Duodenal mucosa (tissue), 2 donors: ENCODE results near the gene TMEM161A.
A peak's percentile ranks its signal among the peaks of the same experiment; 100 is the strongest.

Source experiments
- H3K27ac ChIP-seq: one replicate; pipeline ENCODE4 v1.7.0; 2013; ENCODE audit warnings: low read depth, low read length
- H3K27me3 ChIP-seq, 2 donors: one replicate each; pipeline ENCODE4 v1.7.0; 2013; ENCODE audit warnings: low read length in 2 of 2, control low read depth in 1 of 2; ENCODE audit not compliant: insufficient read depth in 2 of 2, control insufficient read depth in 1 of 2
- H3K36me3 ChIP-seq, 2 donors: one replicate each; pipeline ENCODE4 v1.7.0; 2013; ENCODE audit warnings: low read length in 2 of 2, control low read depth in 1 of 2; ENCODE audit not compliant: insufficient read depth in 2 of 2, control insufficient read depth in 1 of 2
- H3K4me1 ChIP-seq, 2 donors: one replicate each; pipeline ENCODE4 v1.7.0; 2013; ENCODE audit warnings: low read length in 2 of 2, control low read depth in 1 of 2; ENCODE audit not compliant: insufficient read depth in 2 of 2, control insufficient read depth in 1 of 2
- H3K4me3 ChIP-seq, 2 donors: one replicate each; pipeline ENCODE4 v1.7.0; 2013; ENCODE audit warnings: low read length in 2 of 2, low read depth in 1 of 2
- H3K9ac ChIP-seq, 2 donors: one replicate each; pipeline ENCODE4 v1.7.0; 2013; ENCODE audit warnings: low read length in 2 of 2, low read depth in 1 of 2
- H3K9me3 ChIP-seq, 2 donors: one replicate each; pipeline ENCODE4 v1.7.0; 2013; ENCODE audit warnings: low read length in 2 of 2, control low read depth in 1 of 2; ENCODE audit not compliant: control insufficient read depth in 1 of 2

Gene TMEM161A

DNA sequence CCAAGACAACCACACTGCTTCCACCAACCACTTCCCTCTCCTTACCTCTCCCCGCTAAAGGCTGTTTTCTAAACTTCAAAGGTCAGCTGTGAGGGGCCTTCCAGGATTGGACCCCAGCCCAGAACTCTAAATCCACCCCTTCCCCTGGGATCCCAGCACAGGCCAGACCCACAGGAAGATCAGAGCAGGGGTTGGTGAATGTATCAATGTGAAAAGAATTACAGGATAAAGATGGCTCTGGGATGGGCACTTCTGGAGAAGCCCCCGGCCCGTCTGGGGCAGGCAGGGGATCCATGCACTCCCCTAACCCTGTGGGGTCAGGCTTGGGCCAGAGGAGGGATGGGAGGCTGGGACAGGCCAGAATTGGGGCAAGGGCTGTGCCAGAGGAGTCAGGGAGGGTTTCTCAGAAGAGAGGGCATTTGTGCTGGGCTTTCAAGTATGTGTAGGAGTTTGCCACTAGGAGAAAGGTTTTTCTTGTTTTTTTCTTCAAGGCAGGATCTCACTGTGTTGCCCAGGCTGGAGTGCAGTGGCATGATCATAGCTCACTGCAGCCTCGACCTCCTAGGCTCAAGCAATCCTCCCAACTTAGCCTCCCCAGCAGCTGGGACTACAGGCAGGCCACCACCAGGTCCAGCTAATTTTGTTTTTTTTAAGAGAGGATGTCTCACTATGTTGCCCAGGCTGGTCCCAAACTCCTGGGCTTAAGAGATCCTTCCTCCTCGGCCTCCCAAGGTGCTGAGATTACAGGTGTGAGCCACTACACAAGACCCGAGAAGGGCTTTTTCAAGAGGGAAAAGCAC, 32.8 kb upstream of the TMEM161A start:
- H3K4me3 ChIP-seq = no peak overlapping the region
- H3K9me3 ChIP-seq = no peaks in the 10 kb centered on the region
- no peak overlapping the region for H3K27ac ChIP-seq
- H3K4me1 ChIP-seq = peaks cover 4 to 8% of the 10 kb centered on the region in 2 donors
- H3K27me3 ChIP-seq = no peaks in the 10 kb centered on the region
- H3K36me3 ChIP-seq = no peaks in the 10 kb centered on the region
- no peak overlapping the region for H3K9ac ChIP-seq

DNA sequence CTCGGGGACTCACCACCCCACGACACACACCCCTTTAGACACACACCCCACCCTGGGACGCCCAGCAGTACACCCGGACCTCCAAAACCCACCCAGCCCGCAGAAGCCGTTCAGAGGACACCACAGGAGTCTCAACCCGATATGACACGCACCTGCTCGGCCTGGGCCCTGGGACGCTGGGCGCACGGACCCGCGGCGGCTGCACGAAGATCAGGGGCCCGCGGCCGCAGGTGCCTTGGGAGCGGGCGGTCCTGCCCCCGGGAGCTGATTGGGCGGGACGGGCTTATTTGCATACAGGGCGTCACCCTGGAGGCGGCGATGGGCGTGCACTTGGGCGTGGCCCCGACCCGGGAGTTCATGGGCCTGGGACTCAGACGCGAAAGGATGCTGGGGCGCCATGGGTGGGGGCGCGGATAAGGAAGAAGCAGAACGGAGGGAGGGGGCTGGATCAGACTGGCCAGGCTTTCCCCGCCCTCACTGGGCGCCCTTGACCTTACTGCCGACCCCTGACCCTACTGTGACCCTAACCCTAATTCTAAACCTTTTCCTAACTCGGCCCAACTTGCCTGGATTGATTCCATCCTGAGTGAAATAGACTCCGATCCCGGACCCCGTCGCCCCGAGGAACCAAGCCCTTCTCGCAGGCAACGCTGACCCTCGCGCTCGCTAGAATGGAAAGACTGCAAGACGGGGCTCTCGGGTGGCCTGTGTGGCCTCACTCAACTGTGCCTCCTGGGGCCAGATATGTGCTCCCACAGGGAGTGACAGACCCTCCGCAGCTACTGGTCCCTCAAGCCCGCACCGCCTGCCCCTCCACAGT, 32.0 kb upstream of the TMEM161A start, which contains the start of gene MEF2B:
MEF2B (minus strand) TSS at position 211 of the 820 bp plus-strand sequence. CDS start 19,528 bp downstream, outside the sequence.
- H3K27me3 ChIP-seq = no peaks in the 10 kb centered on the region
- H3K36me3 ChIP-seq = no peaks in the 10 kb centered on the region
- peak within 1 kb of the TSS in 1 of 2 donors; percentile 32 for H3K9ac ChIP-seq
- H3K4me3 ChIP-seq = peak within 1 kb of the TSS; percentile 53 to 63
- no peak within 1 kb of the TSS for H3K27ac ChIP-seq
- no peaks in the 10 kb centered on the region for H3K9me3 ChIP-seq
- H3K4me1 ChIP-seq = peaks cover 4 to 8% of the 10 kb centered on the region in 2 donors

GRCh38 chr19:19169236-19170052, 31.2 kb upstream of the TMEM161A start:
- H3K36me3 ChIP-seq = no peaks in the 10 kb centered on the region
- no peaks in the 10 kb centered on the region for H3K9me3 ChIP-seq
- peaks cover 4 to 8% of the 10 kb centered on the region in 2 donors for H3K4me1 ChIP-seq
- no peak overlapping the region for H3K27ac ChIP-seq
- H3K4me3 ChIP-seq = peak overlapping the region; percentile 53 to 63
- peak overlapping the region in 1 of 2 donors; percentile 32 for H3K9ac ChIP-seq
- no peaks in the 10 kb centered on the region for H3K27me3 ChIP-seq

DNA sequence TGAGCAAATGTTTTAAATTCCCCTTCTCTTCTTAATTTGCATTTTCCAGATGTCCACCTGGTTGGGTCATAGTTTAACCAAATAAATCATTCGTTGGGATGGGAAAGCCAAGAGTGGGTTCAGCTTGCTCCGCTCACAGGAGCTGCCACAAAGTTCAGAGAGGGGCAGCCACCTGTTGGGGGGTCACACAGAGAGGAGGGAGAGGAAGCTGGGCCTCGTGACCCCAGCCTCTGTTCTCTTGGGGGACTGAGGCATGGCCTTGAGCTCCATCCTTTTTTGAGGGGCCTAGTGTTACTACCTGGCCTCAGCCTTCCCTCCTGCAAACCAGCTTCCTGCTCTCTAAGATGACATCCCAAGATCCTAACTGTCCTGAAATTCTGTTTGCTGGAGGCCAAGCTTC, 29.3 kb upstream of the TMEM161A start:
- Histone ChIP-seq H3K9me3 (no peaks in the 10 kb centered on the region), H3K4me1 (peaks cover 4 to 8% of the 10 kb centered on the region in 2 donors), H3K36me3 (no peaks in the 10 kb centered on the region), H3K27ac (no peak overlapping the region), H3K27me3 (no peaks in the 10 kb centered on the region), H3K9ac (no peak overlapping the region), H3K4me3 (no peak overlapping the region)

GRCh38 chr19:19165396-19165795, 27.1 kb upstream of the TMEM161A start:
- Histone ChIP-seq H3K4me1 (peaks cover 4 to 6% of the 10 kb centered on the region in 2 donors), H3K27ac (no peak overlapping the region), H3K4me3 (no peak overlapping the region), H3K9me3 (no peaks in the 10 kb centered on the region), H3K36me3 (no peaks in the 10 kb centered on the region), H3K9ac (no peak overlapping the region), H3K27me3 (no peaks in the 10 kb centered on the region)

- Histone ChIP-seq H3K9me3 (no peaks in the 10 kb centered on the region), H3K36me3 (no peaks in the 10 kb centered on the region)
Observed at GRCh38 chr19:19162495-19162894, 24.2 kb upstream of the TMEM161A start.

DNA sequence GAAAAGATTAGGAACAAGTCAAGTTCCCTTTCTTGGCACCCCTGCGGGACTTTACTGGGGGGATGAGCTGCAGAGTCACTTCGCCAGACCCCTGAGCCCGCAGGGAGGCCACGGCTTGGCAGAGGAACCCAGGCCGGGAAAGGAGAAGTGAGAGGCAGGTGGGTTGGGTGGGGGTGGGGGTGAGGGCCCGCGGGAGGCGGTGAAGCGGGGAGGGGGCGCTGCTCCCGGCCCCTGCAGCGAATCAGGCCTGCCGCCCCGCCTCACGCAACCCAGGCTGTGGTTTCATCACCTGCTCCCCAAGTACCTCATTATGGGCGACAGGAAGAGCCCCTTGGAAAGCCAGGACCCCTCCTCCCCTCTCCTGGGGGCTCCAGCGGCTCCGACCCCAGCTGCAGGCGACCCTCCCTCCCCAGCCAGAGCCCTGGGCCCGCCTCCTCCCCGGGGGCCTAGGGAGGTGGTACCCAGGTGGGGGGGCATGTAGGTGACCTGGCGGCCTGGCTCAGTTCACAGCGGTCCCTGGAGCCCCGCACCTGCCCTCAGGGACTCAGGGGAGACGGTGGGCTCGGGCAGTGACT, 22.3 kb upstream of the TMEM161A start:
- H3K4me1 ChIP-seq = no peaks in the 10 kb centered on the region
- no peak overlapping the region for H3K9ac ChIP-seq
- no peaks in the 10 kb centered on the region for H3K27me3 ChIP-seq
- no peaks in the 10 kb centered on the region for H3K9me3 ChIP-seq
- H3K36me3 ChIP-seq = peaks cover 0 to 6% of the 10 kb centered on the region in 2 donors
- H3K27ac ChIP-seq = no peak overlapping the region
- no peak overlapping the region for H3K4me3 ChIP-seq

More at GRCh38 chr19:19162495-19162894, 24.2 kb upstream of the TMEM161A start:
- no peaks in the 10 kb centered on the region for H3K27me3 ChIP-seq
- H3K27ac ChIP-seq = no peak overlapping the region
- H3K9ac ChIP-seq = no peak overlapping the region
- H3K4me1 ChIP-seq = no peaks in the 10 kb centered on the region
- no peak overlapping the region for H3K4me3 ChIP-seq

DNA sequence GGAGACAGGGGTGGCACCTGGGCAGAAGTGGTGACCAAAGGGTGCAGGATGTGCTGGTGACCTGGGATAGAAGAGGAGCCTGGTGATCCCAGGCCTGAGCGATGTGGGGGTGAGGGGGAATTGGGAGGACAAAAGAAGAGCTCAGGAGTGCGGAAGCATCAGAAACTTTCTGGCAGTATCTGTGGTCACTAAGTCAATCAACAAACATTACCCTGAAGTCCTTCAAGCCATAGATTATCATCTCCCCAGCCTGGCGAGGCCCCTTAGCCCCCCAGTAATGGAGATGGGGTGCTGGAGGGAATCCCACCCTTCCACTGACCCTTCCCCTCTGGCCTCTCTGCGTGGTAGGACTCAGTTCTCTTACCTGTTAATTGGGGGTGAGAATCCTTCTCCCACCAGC, 21.3 kb upstream of the TMEM161A start:
- H3K4me1 ChIP-seq = no peaks in the 10 kb centered on the region
- H3K9ac ChIP-seq = no peak overlapping the region
- H3K27ac ChIP-seq = no peak overlapping the region
- no peaks in the 10 kb centered on the region for H3K27me3 ChIP-seq
- no peak overlapping the region for H3K4me3 ChIP-seq
- H3K36me3 ChIP-seq = peaks cover 0 to 10% of the 10 kb centered on the region in 2 donors
- H3K9me3 ChIP-seq = no peaks in the 10 kb centered on the region

GRCh38 chr19:19157808-19158207, 19.5 kb upstream of the TMEM161A start:
- no peak overlapping the region for H3K9ac ChIP-seq
- no peak overlapping the region for H3K4me3 ChIP-seq
- H3K27ac ChIP-seq = no peak overlapping the region
- H3K9me3 ChIP-seq = no peaks in the 10 kb centered on the region
- peaks cover 0 to 10% of the 10 kb centered on the region in 2 donors for H3K36me3 ChIP-seq
- no peaks in the 10 kb centered on the region for H3K4me1 ChIP-seq
- no peaks in the 10 kb centered on the region for H3K27me3 ChIP-seq
